Psoas muscle (tissue), 8 donors: ENCODE measurements around the gene RSPH10B. TPM values are rescaled to one million over a fixed set of nuclear protein-coding genes. Genes with fewer than 3 reads are reported as not detected.
"Not testable (repeated sequence)": the region's sequence is repeated elsewhere in the genome, so short reads cannot be mapped to it uniquely, and the experiment has no call there.

Experiments
- ATAC-seq, 4 donors: fragments of 200-7000 bp; cut with Tn5 transposase; one replicate each; pipeline ENCODE4 v1.9.1; 2020; ENCODE audit warnings: moderate library complexity in 3 of 4, mild to moderate bottlenecking in 2 of 4
- DNase-seq, 2 donors: peaks; one replicate each; pipeline ENCODE4 v3.0.0-alpha.2; 2020
- H3K27ac ChIP-seq: fragments of 200-600 bp; one replicate; pipeline ENCODE4 v1.8.0; 2022
- H3K27me3 ChIP-seq, 3 donors: fragments of 200-600 bp in 1 of 3; one replicate each; pipeline versions ENCODE4 v1.6.1 to v1.8.0; 2013 to 2022; ENCODE audit warnings: low read length in 2 of 3, mild to moderate bottlenecking in 2 of 3, moderate library complexity in 1 of 3; ENCODE audit not compliant: insufficient read depth in 3 of 3
- H3K36me3 ChIP-seq, 2 donors: fragments of 200-600 bp in 1 of 2; one replicate each; pipeline versions ENCODE4 v1.6.1 to v1.8.0; 2013 to 2022; ENCODE audit warnings: low read depth in 1 of 2, mild to moderate bottlenecking in 1 of 2, moderate library complexity in 1 of 2; ENCODE audit not compliant: insufficient read depth in 1 of 2
- H3K4me1 ChIP-seq: fragments of 200-600 bp; one replicate; pipeline ENCODE4 v1.8.0; 2022
- H3K4me3 ChIP-seq: fragments of 200-600 bp; one replicate; pipeline ENCODE4 v1.8.0; 2022; ENCODE audit warnings: mild to moderate bottlenecking
- H3K9me3 ChIP-seq: fragments of 200-600 bp; one replicate; pipeline ENCODE4 v1.8.0; 2022
- WGBS, 3 donors: extraction: QIAGEN DNeasy Blood & Tissue Kit; methylation state at CpG; one replicate each; pipeline versions ENCODE4 v1.1.6 to v1.1.7; 2013; 5-methylcytosine and 5-hydroxymethylcytosine counted together
- intact Hi-C, 2 donors: fragments of 100-400 bp; cut with DNase I; formaldehyde crosslinking; loops; one replicate each; pipeline versions ENCODE4 v1.11.0 to v1.14.2; 2022
- polyA plus RNA-seq, 3 donors: library from polyadenylated mRNA; stranded (reverse); fragments of 200-250 nt; gene quantifications; one replicate each; pipeline ENCODE4 v1.2.3, GENCODE V29; 2013
- total RNA-seq, 4 donors: library from RNA; stranded (reverse); fragmentation: NEBNext Ultra II Directional in 2 of 4; extraction: Animal tissue kit (Norgen Biotek cat#: 25700) in 2 of 4; gene quantifications; one replicate each; pipeline versions ENCODE4 v1.2.1 to v1.2.4, GENCODE V29; 2021 to 2023
- TF ChIP-seq, protein P1 (sequence below): fragments of 200-600 bp; IDR thresholded peaks from one replicate; pipeline ENCODE4 v1.8.0; 2022; ENCODE audit warnings: antibody characterized with exemption
- donor health status: healthy with polysubstance abuse.
- donor health status: DM: no; HTN: no; CAD: no; lungs with moderate emphysema.
- donor health status: Bipolar disorder and iron deficiency.
- donor health status: healthy.
- donor health status: DM: yes; HTN: yes; CAD: no.
- donor health status: DM: no; HTN: no; CAD: no.
- donor health status: DM: no; HTN: no; CAD: no.
- donor health status: DM: yes; HTN: yes; CAD: no.

RSPH10B gene
- total and polyA plus RNA-seq, 7 donors = 0.06 to 0.60 (median 0.39) TPM; not detected in 2

DNA sequence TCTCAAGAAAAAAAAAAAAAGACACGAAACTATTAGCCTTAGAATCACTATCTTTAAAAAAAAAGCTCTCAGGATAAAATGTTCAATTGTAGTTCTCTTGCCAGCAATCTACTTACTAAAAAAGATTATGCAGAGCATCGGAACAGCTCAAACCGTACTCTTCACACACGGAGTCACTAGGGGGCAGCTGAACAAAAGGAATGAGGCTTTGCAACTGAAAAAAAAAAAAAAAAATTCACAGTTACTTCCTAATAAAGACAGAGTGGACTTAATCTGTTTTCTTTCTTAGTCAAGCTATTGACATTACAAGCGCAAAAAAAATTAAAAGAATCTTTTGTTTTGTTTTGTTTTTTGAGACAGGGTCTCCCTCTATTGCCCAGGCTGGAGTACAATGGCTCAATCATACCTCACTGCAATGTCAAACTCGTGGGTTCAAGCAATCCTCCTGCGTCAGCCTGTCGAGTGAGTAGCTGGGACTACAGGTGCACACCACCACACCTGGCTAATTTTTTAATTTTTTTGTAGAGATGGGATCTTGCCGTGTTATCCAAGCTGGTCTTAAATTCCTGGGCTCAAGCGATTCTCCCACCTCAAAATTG lies 26.8 kb upstream of the RSPH10B start:
- H3K4me3 ChIP-seq = no peak overlapping the region
- ATAC-seq = peak in 3 of 4 donors; percentile 73 to 91 (median 74)
- H3K27me3 ChIP-seq = no peaks in the 10 kb centered on the region
- TF ChIP-seq, protein P1, sequence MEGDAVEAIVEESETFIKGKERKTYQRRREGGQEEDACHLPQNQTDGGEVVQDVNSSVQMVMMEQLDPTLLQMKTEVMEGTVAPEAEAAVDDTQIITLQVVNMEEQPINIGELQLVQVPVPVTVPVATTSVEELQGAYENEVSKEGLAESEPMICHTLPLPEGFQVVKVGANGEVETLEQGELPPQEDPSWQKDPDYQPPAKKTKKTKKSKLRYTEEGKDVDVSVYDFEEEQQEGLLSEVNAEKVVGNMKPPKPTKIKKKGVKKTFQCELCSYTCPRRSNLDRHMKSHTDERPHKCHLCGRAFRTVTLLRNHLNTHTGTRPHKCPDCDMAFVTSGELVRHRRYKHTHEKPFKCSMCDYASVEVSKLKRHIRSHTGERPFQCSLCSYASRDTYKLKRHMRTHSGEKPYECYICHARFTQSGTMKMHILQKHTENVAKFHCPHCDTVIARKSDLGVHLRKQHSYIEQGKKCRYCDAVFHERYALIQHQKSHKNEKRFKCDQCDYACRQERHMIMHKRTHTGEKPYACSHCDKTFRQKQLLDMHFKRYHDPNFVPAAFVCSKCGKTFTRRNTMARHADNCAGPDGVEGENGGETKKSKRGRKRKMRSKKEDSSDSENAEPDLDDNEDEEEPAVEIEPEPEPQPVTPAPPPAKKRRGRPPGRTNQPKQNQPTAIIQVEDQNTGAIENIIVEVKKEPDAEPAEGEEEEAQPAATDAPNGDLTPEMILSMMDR = peak; percentile 66
- intact Hi-C loops = loop anchor here in 1 of 2 donors (10.0 kb wide), 1 partner anchor 327 kb away; no protein-coding TSS in a partner anchor
- H3K27ac ChIP-seq = peak overlapping the region; percentile 30
- peaks cover 5% of the 10 kb centered on the region for H3K4me1 ChIP-seq
- DNase-seq = no peak
- H3K9me3 ChIP-seq = no peaks in the 10 kb centered on the region
- 60 to 66% (median 61%) methylated on average over 10 of the region's 10 CpGs for WGBS, 3 donors
- H3K36me3 ChIP-seq = peaks cover 7 to 97% of the 10 kb centered on the region in 2 donors

DNA sequence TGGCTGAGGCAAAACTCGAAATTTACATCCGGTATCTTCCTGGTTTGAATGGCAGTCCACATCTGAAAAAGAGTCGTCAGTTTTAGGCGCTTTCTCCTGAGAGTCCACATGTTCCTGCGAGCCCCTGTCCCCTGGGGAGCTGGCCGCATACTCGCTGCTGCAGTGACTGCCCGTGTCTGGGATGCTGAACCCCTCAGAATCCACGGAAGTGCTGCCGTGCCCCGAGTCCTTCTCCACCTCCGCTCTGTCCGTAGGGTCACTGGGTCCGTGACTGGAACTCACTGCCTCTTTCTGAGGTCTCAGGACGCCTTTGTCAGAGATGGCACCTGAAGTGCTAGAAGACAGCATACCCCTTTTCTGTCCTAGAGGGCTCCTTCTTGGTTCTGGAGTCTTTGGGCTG lies 16.6 kb upstream of the RSPH10B start:
- H3K4me1 ChIP-seq, H3K9me3 ChIP-seq, DNase-seq, H3K27me3 ChIP-seq, H3K4me3 ChIP-seq, intact Hi-C loops, ATAC-seq, H3K27ac ChIP-seq: not testable (repeated sequence)
- peaks cover 0 to 53% of the 10 kb centered on the region in 2 donors for H3K36me3 ChIP-seq
- 87 to 91% (median 89%) methylated on average over 15 of the region's 15 CpGs for WGBS, 3 donors

DNA sequence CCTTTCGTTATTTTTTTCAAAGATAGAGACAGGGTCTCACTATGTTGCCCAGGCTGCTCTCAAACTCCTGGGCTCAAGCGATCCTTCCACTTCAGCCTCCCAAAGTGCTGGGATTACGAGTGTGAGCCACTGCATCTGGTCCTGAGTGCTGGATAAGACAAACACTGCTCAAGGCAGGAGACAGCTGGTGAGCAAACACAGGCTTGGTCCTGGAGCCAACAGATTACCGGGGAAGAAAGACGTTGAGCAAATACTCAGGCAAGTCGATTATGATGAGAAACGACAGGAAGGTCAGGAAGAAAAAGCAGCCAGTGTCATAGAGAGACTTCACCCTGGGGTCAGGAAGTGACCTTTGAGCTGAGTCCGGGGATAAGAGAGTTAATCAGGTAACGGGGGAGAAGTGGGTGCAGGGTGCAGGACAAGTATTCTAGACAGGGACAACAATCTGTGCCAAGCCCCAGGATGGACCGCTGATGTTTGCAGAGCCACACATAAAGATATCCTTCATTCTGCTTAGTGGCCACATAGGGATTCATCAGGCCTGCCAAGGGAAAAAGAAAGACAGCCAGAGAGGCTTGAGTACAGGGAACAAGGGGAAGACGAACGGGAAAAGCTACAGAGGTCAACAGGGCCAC lies 9.3 kb upstream of the RSPH10B start:
- not testable (repeated sequence) for H3K9me3 ChIP-seq, ATAC-seq
- 96 to 100% (median 99%) methylated on average over 1 to 2 of the region's 12 CpGs for WGBS, 3 donors

DNA sequence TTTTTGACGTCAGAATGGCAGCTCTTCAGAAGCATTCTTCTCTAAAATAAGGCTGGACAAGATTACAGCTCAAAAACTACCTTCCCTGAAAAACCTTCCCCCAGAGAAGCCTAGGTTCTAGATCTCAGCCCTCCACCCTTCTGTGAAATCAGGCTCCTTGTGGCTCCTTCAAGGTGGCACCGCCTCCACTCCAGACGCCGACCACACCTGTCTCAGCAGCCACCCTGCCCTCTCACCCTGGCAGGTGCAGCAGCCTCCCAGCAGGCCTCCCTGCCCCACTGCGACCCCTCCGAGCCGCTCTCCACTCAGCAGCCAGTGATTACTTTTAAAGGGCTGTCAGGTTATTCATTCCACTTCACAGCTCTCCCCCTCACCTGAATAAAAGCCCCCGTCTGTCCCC lies 3.1 kb upstream of the RSPH10B start:
- H3K36me3 ChIP-seq, intact Hi-C loops, H3K4me3 ChIP-seq, H3K27me3 ChIP-seq, H3K4me1 ChIP-seq, H3K9me3 ChIP-seq, DNase-seq, H3K27ac ChIP-seq, ATAC-seq: not testable (repeated sequence)
- WGBS, 3 donors = no CpG with 5 or more reads among the region's 8 CpGs

More for the DNA sequence above, 9.3 kb upstream of the RSPH10B start:
- DNase-seq, H3K4me3 ChIP-seq, H3K4me1 ChIP-seq, intact Hi-C loops, H3K27ac ChIP-seq, H3K27me3 ChIP-seq, H3K36me3 ChIP-seq: not testable (repeated sequence)

DNA sequence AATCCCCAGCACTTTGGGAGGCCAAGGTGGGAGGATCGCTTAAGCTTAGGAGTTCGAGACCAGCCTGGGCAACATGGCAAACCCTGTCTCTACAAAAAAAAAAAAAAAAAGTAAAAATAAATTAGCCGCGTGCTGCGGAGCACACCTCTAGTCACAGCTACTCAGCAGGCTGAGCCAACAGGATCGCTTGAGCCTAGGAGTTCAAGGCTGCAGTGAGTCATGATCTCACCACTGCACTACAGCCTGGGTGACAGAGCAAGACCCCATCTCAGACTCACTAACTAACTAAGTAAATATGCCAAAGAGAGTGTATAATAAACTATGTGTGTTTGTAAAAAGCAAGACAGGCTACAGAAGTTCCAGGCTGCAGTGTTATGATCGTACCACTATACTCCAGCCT lies 6.7 kb downstream of the RSPH10B start:
- intact Hi-C loops, ATAC-seq, H3K27ac ChIP-seq, H3K4me1 ChIP-seq, DNase-seq, H3K9me3 ChIP-seq, H3K4me3 ChIP-seq, H3K27me3 ChIP-seq, H3K36me3 ChIP-seq: not testable (repeated sequence)
- WGBS, 3 donors = 92 to 95% (median 93%) methylated on average over 4 of the region's 7 CpGs

DNA sequence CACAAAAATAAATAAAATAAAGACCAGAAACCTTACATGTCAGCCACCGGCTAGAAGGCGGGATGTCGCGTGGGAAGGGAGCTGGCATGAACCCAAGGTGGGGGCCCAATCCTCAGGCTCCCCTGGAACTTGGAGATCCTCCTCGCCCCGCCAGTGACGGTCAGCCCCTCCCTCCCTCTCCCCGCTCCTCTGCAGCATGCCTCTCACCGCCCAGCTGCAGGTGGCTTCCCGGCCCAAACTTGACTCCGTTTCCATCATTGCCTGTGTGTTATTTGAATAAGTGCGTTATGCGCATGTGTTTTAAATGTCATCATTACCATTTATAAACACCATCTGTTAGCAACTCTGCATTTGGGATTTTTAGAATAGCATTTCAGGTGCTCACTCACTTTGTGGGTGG lies 7.3 kb downstream of the RSPH10B start:
- H3K27me3 ChIP-seq, H3K4me3 ChIP-seq, H3K36me3 ChIP-seq, H3K27ac ChIP-seq, intact Hi-C loops, ATAC-seq, DNase-seq, H3K9me3 ChIP-seq, H3K4me1 ChIP-seq: not testable (repeated sequence)
- WGBS, 3 donors = 23 to 53% methylated on average over 3 to 5 of the region's 13 CpGs; no CpG with 5 or more reads in 1 of the 3 donors

DNA sequence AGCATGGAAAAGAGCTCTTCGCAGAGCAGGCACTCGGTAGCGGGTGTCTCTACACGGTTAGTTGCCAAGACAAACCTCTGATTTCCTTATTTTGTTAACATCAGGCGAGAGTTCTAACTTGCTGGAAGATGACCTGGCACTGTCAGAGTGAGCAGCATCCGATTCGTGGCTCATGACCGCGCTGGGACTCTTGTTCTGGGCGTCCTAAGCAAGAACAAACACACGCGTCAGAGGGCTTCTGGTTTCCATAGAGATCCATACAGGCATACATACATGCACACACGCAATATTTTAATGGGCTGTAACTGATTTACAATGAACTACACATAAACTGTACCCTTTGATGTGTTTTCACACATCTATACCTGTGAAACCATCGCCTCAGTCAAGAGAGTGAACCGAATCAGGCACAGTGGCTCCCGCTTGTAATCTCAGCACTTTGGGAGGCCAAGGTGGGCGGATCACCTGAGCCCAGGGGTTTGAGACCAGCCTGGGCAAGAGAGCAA lies 35.5 kb downstream of the RSPH10B start:
- WGBS, 3 donors = no CpG with 5 or more reads among the region's 17 CpGs
- H3K27ac ChIP-seq, ATAC-seq, H3K36me3 ChIP-seq, H3K4me3 ChIP-seq, DNase-seq, H3K4me1 ChIP-seq, H3K9me3 ChIP-seq, intact Hi-C loops, H3K27me3 ChIP-seq: not testable (repeated sequence)

DNA sequence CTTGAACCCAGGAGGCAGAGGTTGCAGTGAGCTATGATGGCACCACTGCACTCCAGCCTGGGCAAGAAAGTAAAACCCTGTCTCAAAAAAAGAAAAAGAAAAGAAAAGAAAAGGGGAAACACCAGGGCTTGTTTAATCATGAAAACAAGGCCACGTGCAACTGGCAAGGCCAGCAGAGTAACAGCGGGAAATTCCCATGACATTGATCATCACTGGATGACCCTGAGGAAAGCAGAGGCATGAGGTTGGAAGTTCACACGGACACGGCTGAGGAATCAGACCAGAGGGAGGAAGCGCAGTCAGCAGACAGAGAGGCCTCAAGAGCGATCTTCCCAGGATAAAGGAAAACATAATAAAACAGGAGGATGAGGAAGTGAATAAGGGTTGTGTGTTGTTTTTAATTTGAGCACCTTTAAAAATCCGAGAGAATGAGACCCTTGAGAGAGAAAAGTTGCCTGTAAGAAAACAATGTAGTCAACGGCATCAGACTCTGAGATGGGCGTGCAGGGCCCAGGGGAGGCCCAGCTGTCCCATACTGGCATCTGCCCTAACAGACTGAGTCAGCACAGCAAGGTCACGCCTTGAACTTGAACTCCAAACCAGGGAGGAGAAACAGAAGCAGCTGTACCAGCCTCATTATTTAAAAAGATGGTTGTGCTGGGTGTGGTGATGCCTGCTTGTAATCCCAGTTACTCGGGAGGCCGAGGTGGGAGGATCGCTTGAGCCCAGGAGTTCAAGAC lies 38.4 kb downstream of the RSPH10B start:
- H3K27ac ChIP-seq, H3K36me3 ChIP-seq, H3K27me3 ChIP-seq, H3K9me3 ChIP-seq, H3K4me3 ChIP-seq, intact Hi-C loops, H3K4me1 ChIP-seq: not testable (repeated sequence)
- DNase-seq (peak in 1 of 2 donors; percentile 50), ATAC-seq (peak; percentile 48 to 68 (median 62))
- 38 to 78% (median 48%) methylated on average over 3 to 7 of the region's 13 CpGs for WGBS, 3 donors

DNA sequence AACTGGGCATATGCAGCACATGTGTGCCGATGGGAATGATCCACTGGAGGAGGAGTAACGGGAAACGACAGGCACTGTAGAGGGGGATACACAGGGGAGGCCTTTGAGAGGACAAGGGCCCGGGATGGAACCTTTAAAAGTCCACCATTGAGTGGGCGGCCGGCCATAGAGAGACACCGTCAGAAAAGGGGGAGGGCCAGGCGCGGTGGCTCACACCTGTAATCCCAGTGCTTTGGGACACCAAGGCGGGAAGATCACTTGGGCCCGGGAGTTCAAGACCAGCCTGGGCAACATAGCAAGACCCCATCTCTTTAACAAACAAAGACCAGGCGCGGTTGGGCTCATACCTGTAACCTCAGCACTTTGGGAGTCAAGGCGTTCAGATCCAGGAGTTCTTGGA lies 39.2 kb downstream of the RSPH10B start:
- ATAC-seq, H3K4me3 ChIP-seq, intact Hi-C loops, DNase-seq, H3K4me1 ChIP-seq, H3K27me3 ChIP-seq, H3K9me3 ChIP-seq, H3K36me3 ChIP-seq, H3K27ac ChIP-seq: not testable (repeated sequence)
- WGBS, 3 donors = 96 to 97% (median 97%) methylated on average over 11 to 14 of the region's 14 CpGs

DNA sequence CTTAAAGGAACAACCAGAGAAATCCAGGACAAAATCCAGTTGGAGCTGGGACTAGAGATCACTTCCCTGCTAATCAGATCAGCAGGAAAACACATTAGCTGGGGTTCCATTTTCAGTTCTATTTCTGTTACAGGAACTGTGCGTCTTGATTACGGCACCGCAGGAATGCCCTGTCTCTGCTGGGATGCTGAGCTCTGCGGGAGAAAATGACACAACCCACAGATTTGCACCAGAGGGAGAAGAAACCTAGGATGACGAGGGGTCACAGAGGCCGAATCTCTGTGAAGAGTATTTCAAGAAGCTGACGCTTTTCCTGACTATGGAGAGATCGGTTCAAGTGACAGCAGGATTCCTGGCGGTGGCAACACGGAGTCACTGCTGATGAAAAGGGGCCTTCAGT lies 40.2 kb downstream of the RSPH10B start:
- intact Hi-C loops = not testable (repeated sequence)

More for the DNA sequence above, 40.2 kb downstream of the RSPH10B start:
- H3K9me3 ChIP-seq, DNase-seq, H3K27me3 ChIP-seq, ATAC-seq, H3K27ac ChIP-seq, H3K36me3 ChIP-seq, H3K4me3 ChIP-seq, H3K4me1 ChIP-seq: not testable (repeated sequence)
- WGBS, 3 donors = 75% methylated on average over 2 of the region's 10 CpGs; no CpG with 5 or more reads in 2 of the 3 donors
